K562 (cell line): ENCODE measurements around the gene OR2V2. TPM values are rescaled to one million over a fixed set of nuclear protein-coding genes. Genes with fewer than 3 reads are reported as not detected.
A peak's percentile ranks its signal among the peaks of the same experiment; 100 is the strongest.

ENCODE experiments used
- ELF1 ChIP-seq: fragments of 200-800 bp; sonication (Bioruptor generic); IDR thresholded peaks from 2 replicates; pipeline ENCODE4 v1.6.1; 2016; ENCODE audit warnings: missing genetic modification characterization, missing compliant biosample characterization
- HMBOX1 ChIP-seq: sonication (generic); IDR thresholded peaks from 2 replicates; pipeline ENCODE4 v1.6.1; 2016
- MCM7 ChIP-seq, 2 experiments: fragments of 450-650 bp; IDR thresholded peaks; 2 replicates each; pipeline ENCODE4 v1.6.1; 2016 to 2018
- PCBP1 ChIP-seq: fragments of 200-400 bp; formaldehyde crosslinking; IDR thresholded peaks from 2 replicates; pipeline ENCODE4 v1.6.1; 2018; ENCODE audit warnings: mild to moderate bottlenecking, low read depth, low read length; ENCODE audit not compliant: poor library complexity, severe bottlenecking
- PTTG1 ChIP-seq: fragments of 450-650 bp; IDR thresholded peaks from 2 replicates; pipeline ENCODE4 v1.6.1; 2016; ENCODE audit warnings: low read depth, mild to moderate bottlenecking, missing genetic modification characterization, missing compliant biosample characterization
- RNF2 ChIP-seq: sonication (generic); IDR thresholded peaks from 2 replicates; pipeline ENCODE4 v1.6.1; 2016
- WHSC1 ChIP-seq: IDR thresholded peaks from one replicate; pipeline ENCODE4 v1.6.1; 2012; ENCODE audit warnings: low read length, control low read depth, inconsistent platforms
- ZNF316 ChIP-seq: fragments of 450-650 bp; IDR thresholded peaks from 2 replicates; pipeline ENCODE4 v1.6.1; 2016
- ZNF347 ChIP-seq: fragments of 450-650 bp; formaldehyde crosslinking; IDR thresholded peaks from 2 replicates; pipeline ENCODE4 v1.4.0; 2020; ENCODE audit warnings: low read depth, mild to moderate bottlenecking, moderate library complexity
- ZNF512 ChIP-seq: IDR thresholded peaks from 2 replicates; pipeline ENCODE4 v1.6.1; 2016; ENCODE audit warnings: missing genetic modification characterization, missing compliant biosample characterization
- ZNF644 ChIP-seq: fragments of 200-800 bp; sonication (Bioruptor generic); IDR thresholded peaks from 2 replicates; pipeline ENCODE4 v1.6.1; 2016; ENCODE audit warnings: low read depth, missing genetic modification characterization, missing compliant biosample characterization
- ZNF75A ChIP-seq: fragments of 450-650 bp; formaldehyde crosslinking; IDR thresholded peaks from 2 replicates; pipeline ENCODE4 v1.4.0; 2020; ENCODE audit warnings: mild to moderate bottlenecking
- polyA plus RNA-seq, 8 experiments: library from polyadenylated mRNA; depleted of rRNA in 4 of 8; stranded (reverse) in 5 of 8; unstranded in 3 of 8; fragments of >200 nt; fragmentation: Nextera tagmentation in 2 of 8; fragmentation: Illumina TruSeq in 1 of 8; extraction: Ambion mirVana in 2 of 8; extraction: Trizol in 1 of 8; gene quantifications; 2 replicates each; pipeline versions ENCODE4 v1.2.1 to v1.2.3, GENCODE V29; 2011 to 2014; ENCODE audit warnings: inconsistent platforms in 1 of 8, missing spikeins in 1 of 8
- total RNA-seq, 7 experiments: library from RNA; depleted of rRNA in 6 of 7; stranded (reverse); fragments of >200 nt in 6 of 7; fragmentation: Illumina TruSeq in 2 of 7; extraction: Trizol in 2 of 7; gene quantifications; 2 replicates each; pipeline versions ENCODE4 v1.2.1 to v1.2.3, GENCODE V29; 2011 to 2021; ENCODE audit warnings: low replicate concordance in 1 of 7
- TF ChIP-seq, protein P1 (sequence below), 2 experiments: fragments of 450-650 bp; formaldehyde crosslinking in 1 of 2; IDR thresholded peaks; 2 replicates each; pipeline versions ENCODE4 v1.4.0 to v1.6.1; 2014 to 2020; ENCODE audit warnings: mild to moderate bottlenecking in 2 of 2, borderline replicate concordance in 1 of 2, low read depth in 1 of 2

Gene OR2V2
- total and polyA plus RNA-seq, 9 of the 15 experiments (the other 6 are each of a cell fraction or from before 2014, with no cell fraction given), result 0.01 TPM; not detected in 8

- TF ChIP-seq, protein P1, sequence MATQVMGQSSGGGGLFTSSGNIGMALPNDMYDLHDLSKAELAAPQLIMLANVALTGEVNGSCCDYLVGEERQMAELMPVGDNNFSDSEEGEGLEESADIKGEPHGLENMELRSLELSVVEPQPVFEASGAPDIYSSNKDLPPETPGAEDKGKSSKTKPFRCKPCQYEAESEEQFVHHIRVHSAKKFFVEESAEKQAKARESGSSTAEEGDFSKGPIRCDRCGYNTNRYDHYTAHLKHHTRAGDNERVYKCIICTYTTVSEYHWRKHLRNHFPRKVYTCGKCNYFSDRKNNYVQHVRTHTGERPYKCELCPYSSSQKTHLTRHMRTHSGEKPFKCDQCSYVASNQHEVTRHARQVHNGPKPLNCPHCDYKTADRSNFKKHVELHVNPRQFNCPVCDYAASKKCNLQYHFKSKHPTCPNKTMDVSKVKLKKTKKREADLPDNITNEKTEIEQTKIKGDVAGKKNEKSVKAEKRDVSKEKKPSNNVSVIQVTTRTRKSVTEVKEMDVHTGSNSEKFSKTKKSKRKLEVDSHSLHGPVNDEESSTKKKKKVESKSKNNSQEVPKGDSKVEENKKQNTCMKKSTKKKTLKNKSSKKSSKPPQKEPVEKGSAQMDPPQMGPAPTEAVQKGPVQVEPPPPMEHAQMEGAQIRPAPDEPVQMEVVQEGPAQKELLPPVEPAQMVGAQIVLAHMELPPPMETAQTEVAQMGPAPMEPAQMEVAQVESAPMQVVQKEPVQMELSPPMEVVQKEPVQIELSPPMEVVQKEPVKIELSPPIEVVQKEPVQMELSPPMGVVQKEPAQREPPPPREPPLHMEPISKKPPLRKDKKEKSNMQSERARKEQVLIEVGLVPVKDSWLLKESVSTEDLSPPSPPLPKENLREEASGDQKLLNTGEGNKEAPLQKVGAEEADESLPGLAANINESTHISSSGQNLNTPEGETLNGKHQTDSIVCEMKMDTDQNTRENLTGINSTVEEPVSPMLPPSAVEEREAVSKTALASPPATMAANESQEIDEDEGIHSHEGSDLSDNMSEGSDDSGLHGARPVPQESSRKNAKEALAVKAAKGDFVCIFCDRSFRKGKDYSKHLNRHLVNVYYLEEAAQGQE (IDR thresholded peaks at IDR 0.05; ENCODE audit: borderline replicate concordance), result no peak
- TF ChIP-seq, protein P1 (CRISPR knock-in tag; IDR thresholded peaks at IDR 0.05; ENCODE audit: low read depth), result no peak
- TF ChIP-seq WHSC1 (no peak), ZNF512 (tag) (no peak), PCBP1 (no peak), ZNF347 (CRISPR knock-in tag) (no peak), ZNF644 (tag) (no peak), ZNF75A (CRISPR knock-in tag) (0 out of 2 replicates have a peak, but pooled peaks have one; percentile 15), ZNF316 (no peak), RNF2 (peak; percentile 51; the same call in 1 of the 2 replicates), HMBOX1 (peak; percentile 95), MCM7 (IDR thresholded peaks at IDR 0.05) (no peak), PTTG1 (tag) (no peak), ELF1 (tag) (0 out of 2 replicates have a peak, but pooled peaks have one; percentile 49)
These were observed 60.0 kb downstream of the OR2V2 start (continued) for GRCh38 chr5:181207214-181207959.
